IgD-negative memory B cell (primary cell): Measurements from ENCODE around the gene CNRIP1. TPM values are rescaled to one million over a fixed set of nuclear protein-coding genes. Genes with fewer than 3 reads are reported as not detected.

ENCODE experiments used
- polyA plus RNA-seq: library from polyadenylated mRNA; unstranded; fragments of 300-500 nt; fragmentation: Illumina TruSeq; gene quantifications from one replicate; pipeline ENCODE4 v1.2.3, GENCODE V29; 2021

Gene CNRIP1
- polyA plus RNA-seq, 1 donor from 2014 or later: not detected

Other genes with a start within 250 kb of the CNRIP1 start
- gene PNO1, start 162.1 kb downstream of the CNRIP1 start, polyA plus RNA-seq: 17.9 TPM
- gene PPP3R1, start 67.4 kb downstream of the CNRIP1 start, polyA plus RNA-seq: 1.7 TPM
- gene PLEK, start 45.3 kb upstream of the CNRIP1 start, polyA plus RNA-seq: 110 TPM
- 0.44 TPM for gene FBXO48, start 147.3 kb upstream of the CNRIP1 start, polyA plus RNA-seq
- gene APLF, start 147.6 kb upstream of the CNRIP1 start, polyA plus RNA-seq: 2.3 TPM